Measurements from ENCODE around the gene KCNH6. TPM values are rescaled to one million over a fixed set of nuclear protein-coding genes. Genes with fewer than 3 reads are reported as not detected.

Gene KCNH6
- not detected for total RNA-seq
- polyA plus RNA-seq = not detected

- Histone ChIP-seq H3K9me3 (ENCODE audit: control insufficient read depth in 2 of 2, low read length in 2 of 2) (no peaks in the 10 kb centered on the region), H3K27me3 (ENCODE audit: control insufficient read depth, insufficient read depth, low read length) (no peaks in the 10 kb centered on the region), H3K4me3 (ENCODE audit: low read depth, low read length) (no peak within 1 kb of the TSS), H3K4me1 (ENCODE audit: control insufficient read depth, insufficient read depth, low read length, poor library complexity, severe bottlenecking) (no peaks in the 10 kb centered on the region), H3K27ac (ENCODE audit: insufficient read depth, low read length, poor library complexity, severe bottlenecking) (no peak within 1 kb of the TSS), H3K36me3 (ENCODE audit: control insufficient read depth, insufficient read depth, low read length) (no peaks in the 10 kb centered on the region)
- Mint-ChIP-seq H3K4me1 (peaks cover 0 to 8% (median 0%) of the 10 kb centered on the region in 4 donors), H3K36me3 (no peaks in the 10 kb centered on the region), H3K9me3 (peaks cover 0 to 3% (median 0%) of the 10 kb centered on the region in 7 donors), H3K27me3 (peaks cover 33% of the 10 kb centered on the region), H3K27ac (no peak within 1 kb of the TSS), H3K4me3 (no peak within 1 kb of the TSS)
- DNase-seq (no peak), ATAC-seq (ENCODE audit: low read depth in 2 of 2) (no peak)
These were observed at the start of gene KCNH6 for GRCh38 chr17:63523253-63523855. TSS of gene KCNH6 (plus strand) at chr17:63523358. CDS start at chr17:63523414, 56 bp downstream.

DNA sequence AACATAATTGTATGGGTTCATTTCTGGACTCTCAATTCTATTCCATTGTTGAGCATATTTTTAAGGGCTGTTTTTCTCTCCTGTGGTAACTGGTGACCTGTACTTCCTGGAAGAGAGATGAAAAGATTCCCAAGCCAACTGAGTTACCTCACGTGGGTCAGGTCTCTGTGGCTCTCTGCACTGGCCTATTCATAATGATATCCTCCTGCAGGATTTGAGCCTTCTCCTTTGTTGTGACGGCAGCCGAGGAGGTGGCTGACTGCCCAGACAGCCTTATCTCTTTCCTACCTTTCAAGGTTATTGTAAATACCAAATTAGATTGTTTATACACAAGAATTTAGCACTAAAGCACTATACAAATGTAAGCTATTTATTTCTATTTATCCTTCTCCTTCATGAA, 49.0 kb upstream of the KCNH6 start:
- H3K27ac Mint-ChIP-seq = no peak overlapping the region
- no peaks in the 10 kb centered on the region for H3K36me3 Mint-ChIP-seq
- peaks cover 51% of the 10 kb centered on the region for H3K27me3 Mint-ChIP-seq
- H3K4me3 Mint-ChIP-seq = no peak overlapping the region
- H3K27me3 ChIP-seq (ENCODE audit: control insufficient read depth, insufficient read depth, low read length) = peaks cover 9% of the 10 kb centered on the region
- no peak for ATAC-seq (ENCODE audit: low read depth in 2 of 2)
- H3K4me3 ChIP-seq (ENCODE audit: low read depth, low read length) = no peak overlapping the region
- peaks cover 0 to 12% (median 3%) of the 10 kb centered on the region in 4 donors for H3K4me1 Mint-ChIP-seq
- H3K9me3 ChIP-seq (ENCODE audit: control insufficient read depth in 2 of 2, low read length in 2 of 2) = no peaks in the 10 kb centered on the region
- peaks cover 17% of the 10 kb centered on the region for H3K4me1 ChIP-seq (ENCODE audit: control insufficient read depth, insufficient read depth, low read length, poor library complexity, severe bottlenecking)
- H3K36me3 ChIP-seq (ENCODE audit: control insufficient read depth, insufficient read depth, low read length) = no peaks in the 10 kb centered on the region
- DNase-seq = no peak
- peaks cover 0 to 1% (median 0%) of the 10 kb centered on the region in 7 donors for H3K9me3 Mint-ChIP-seq
- no peak overlapping the region for H3K27ac ChIP-seq (ENCODE audit: insufficient read depth, low read length, poor library complexity, severe bottlenecking)

GRCh38 chr17:63474586-63475460, 48.3 kb upstream of the KCNH6 start:
- Mint-ChIP-seq H3K4me3 (peak overlapping the region in 2 of 4 donors; percentile 38 to 52), H3K36me3 (no peaks in the 10 kb centered on the region)
- no peak for ATAC-seq (ENCODE audit: low read depth in 2 of 2)

GRCh38 chr17:63475491-63476412, 47.4 kb upstream of the KCNH6 start:
- no peaks in the 10 kb centered on the region for H3K36me3 Mint-ChIP-seq
- no peak overlapping the region for H3K27ac Mint-ChIP-seq
- Histone ChIP-seq H3K4me3 (ENCODE audit: low read depth, low read length) (no peak overlapping the region), H3K9me3 (ENCODE audit: control insufficient read depth in 2 of 2, low read length in 2 of 2) (no peaks in the 10 kb centered on the region), H3K4me1 (ENCODE audit: control insufficient read depth, insufficient read depth, low read length, poor library complexity, severe bottlenecking) (peaks cover 17% of the 10 kb centered on the region), H3K36me3 (ENCODE audit: control insufficient read depth, insufficient read depth, low read length) (no peaks in the 10 kb centered on the region), H3K27me3 (ENCODE audit: control insufficient read depth, insufficient read depth, low read length) (peaks cover 9% of the 10 kb centered on the region), H3K27ac (ENCODE audit: insufficient read depth, low read length, poor library complexity, severe bottlenecking) (no peak overlapping the region)
- peak overlapping the region; percentile 3 to 66 (median 42) for H3K4me3 Mint-ChIP-seq
- DNase-seq = no peak
- H3K4me1 Mint-ChIP-seq = peaks cover 0 to 13% (median 5%) of the 10 kb centered on the region in 4 donors
- peaks cover 65% of the 10 kb centered on the region for H3K27me3 Mint-ChIP-seq
- ATAC-seq (ENCODE audit: low read depth in 2 of 2) = no peak
- peaks cover 0 to 1% (median 0%) of the 10 kb centered on the region in 7 donors for H3K9me3 Mint-ChIP-seq

More at GRCh38 chr17:63474586-63475460, 48.3 kb upstream of the KCNH6 start:
- Histone ChIP-seq H3K36me3 (ENCODE audit: control insufficient read depth, insufficient read depth, low read length) (no peaks in the 10 kb centered on the region), H3K4me1 (ENCODE audit: control insufficient read depth, insufficient read depth, low read length, poor library complexity, severe bottlenecking) (peaks cover 17% of the 10 kb centered on the region), H3K9me3 (ENCODE audit: control insufficient read depth in 2 of 2, low read length in 2 of 2) (no peaks in the 10 kb centered on the region), H3K27me3 (ENCODE audit: control insufficient read depth, insufficient read depth, low read length) (peaks cover 9% of the 10 kb centered on the region), H3K27ac (ENCODE audit: insufficient read depth, low read length, poor library complexity, severe bottlenecking) (no peak overlapping the region), H3K4me3 (ENCODE audit: low read depth, low read length) (no peak overlapping the region)
- Mint-ChIP-seq H3K27me3 (peaks cover 58% of the 10 kb centered on the region), H3K9me3 (peaks cover 0 to 1% (median 0%) of the 10 kb centered on the region in 7 donors), H3K27ac (no peak overlapping the region), H3K4me1 (peaks cover 0 to 13% (median 5%) of the 10 kb centered on the region in 4 donors)
- no peak for DNase-seq

DNA sequence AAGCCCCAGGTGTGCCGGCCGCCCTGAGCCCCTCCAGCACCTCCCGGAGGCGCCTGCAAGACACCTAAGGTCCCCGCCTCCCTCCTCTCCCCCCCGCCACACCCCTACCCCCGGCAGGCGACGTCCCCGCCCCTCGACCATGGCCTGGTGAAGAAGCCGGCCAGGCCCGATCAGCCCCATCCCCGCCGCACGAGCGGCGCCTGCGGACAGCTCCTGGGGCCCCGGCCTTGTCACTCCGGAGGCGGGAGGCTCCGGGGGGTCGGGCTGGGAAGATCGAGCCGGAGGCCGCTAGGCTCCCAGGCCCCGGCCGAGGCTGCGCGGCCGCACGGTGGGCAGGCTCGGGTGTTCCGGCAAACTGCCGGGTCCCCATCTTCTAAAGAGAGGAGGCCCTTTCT, 46.7 kb upstream of the KCNH6 start:
- ATAC-seq (ENCODE audit: low read depth in 2 of 2) (no peak), DNase-seq (no peak)
- Mint-ChIP-seq H3K36me3 (no peaks in the 10 kb centered on the region), H3K4me3 (peak overlapping the region in 2 of 4 donors; percentile 26 to 48), H3K4me1 (peaks cover 0 to 13% (median 5%) of the 10 kb centered on the region in 4 donors), H3K27me3 (peaks cover 58% of the 10 kb centered on the region), H3K9me3 (peaks cover 0 to 1% (median 0%) of the 10 kb centered on the region in 7 donors), H3K27ac (no peak overlapping the region)
- no peak overlapping the region for H3K27ac ChIP-seq (ENCODE audit: insufficient read depth, low read length, poor library complexity, severe bottlenecking)
- H3K36me3 ChIP-seq (ENCODE audit: control insufficient read depth, insufficient read depth, low read length) = no peaks in the 10 kb centered on the region
- peaks cover 17% of the 10 kb centered on the region for H3K4me1 ChIP-seq (ENCODE audit: control insufficient read depth, insufficient read depth, low read length, poor library complexity, severe bottlenecking)
- no peaks in the 10 kb centered on the region for H3K9me3 ChIP-seq (ENCODE audit: control insufficient read depth in 2 of 2, low read length in 2 of 2)
- H3K4me3 ChIP-seq (ENCODE audit: low read depth, low read length) = no peak overlapping the region
- peaks cover 9% of the 10 kb centered on the region for H3K27me3 ChIP-seq (ENCODE audit: control insufficient read depth, insufficient read depth, low read length)

- H3K4me3 Mint-ChIP-seq = peak within 1 kb of the TSS in 3 of 4 donors; percentile 54 to 71 (median 61)
- H3K27ac ChIP-seq (ENCODE audit: insufficient read depth, low read length, poor library complexity, severe bottlenecking) = no peak within 1 kb of the TSS
- DNase-seq (peak in 1 of 3 donors; percentile 45), ATAC-seq (ENCODE audit: low read depth in 2 of 2) (peak; percentile 33 to 48)
- peaks cover 0 to 13% (median 5%) of the 10 kb centered on the region in 4 donors for H3K4me1 Mint-ChIP-seq
- H3K36me3 Mint-ChIP-seq = no peaks in the 10 kb centered on the region
- peaks cover 0 to 1% (median 0%) of the 10 kb centered on the region in 7 donors for H3K9me3 Mint-ChIP-seq
- peaks cover 17% of the 10 kb centered on the region for H3K4me1 ChIP-seq (ENCODE audit: control insufficient read depth, insufficient read depth, low read length, poor library complexity, severe bottlenecking)
- H3K4me3 ChIP-seq (ENCODE audit: low read depth, low read length) = no peak within 1 kb of the TSS
- H3K27ac Mint-ChIP-seq = no peak within 1 kb of the TSS
- H3K36me3 ChIP-seq (ENCODE audit: control insufficient read depth, insufficient read depth, low read length) = no peaks in the 10 kb centered on the region
- H3K27me3 Mint-ChIP-seq = peaks cover 53% of the 10 kb centered on the region
- no peaks in the 10 kb centered on the region for H3K9me3 ChIP-seq (ENCODE audit: control insufficient read depth in 2 of 2, low read length in 2 of 2)
- H3K27me3 ChIP-seq (ENCODE audit: control insufficient read depth, insufficient read depth, low read length) = peaks cover 9% of the 10 kb centered on the region
These were observed 46.2 kb upstream of the KCNH6 start, which contains the start of gene ACE for GRCh38 chr17:63476854-63477479. TSS of gene ACE (plus strand) at chr17:63477061. CDS start at chr17:63477095, 34 bp downstream.
